Colonic mucosa (tissue), 4 donors: Measurements from ENCODE around the gene IQCC. TPM values are rescaled to one million over a fixed set of nuclear protein-coding genes. Genes with fewer than 3 reads are reported as not detected.

Experiments
- DNase-seq: peaks from one replicate; pipeline ENCODE4 v3.0.0-alpha.2; 2020
- H3K27ac ChIP-seq: fragments of 200-600 bp; one replicate; pipeline ENCODE4 v1.8.0; 2021
- H3K27me3 ChIP-seq: fragments of 200-600 bp; one replicate; pipeline ENCODE4 v1.8.0; 2021
- H3K36me3 ChIP-seq: fragments of 200-600 bp; one replicate; pipeline ENCODE4 v1.8.0; 2021
- H3K4me1 ChIP-seq: fragments of 200-600 bp; one replicate; pipeline ENCODE4 v1.8.0; 2021; ENCODE audit warnings: mild to moderate bottlenecking
- H3K4me3 ChIP-seq: fragments of 200-600 bp; one replicate; pipeline ENCODE4 v1.8.0; 2021
- H3K9ac ChIP-seq, 2 donors: one replicate each; pipeline ENCODE4 v1.7.0; 2013; ENCODE audit warnings: control low read depth in 2 of 2, low read depth in 2 of 2, low read length in 2 of 2
- H3K9me3 ChIP-seq: fragments of 200-600 bp; one replicate; pipeline ENCODE4 v1.8.0; 2021
- CTCF ChIP-seq: fragments of 200-600 bp; IDR thresholded peaks from one replicate; pipeline ENCODE4 v1.8.0; 2022; ENCODE audit warnings: antibody characterized with exemption, mild to moderate bottlenecking
- intact Hi-C: fragments of 100-400 bp; cut with DNase I; formaldehyde crosslinking; loops from one replicate; pipeline ENCODE4 v1.14.1; 2022
- total RNA-seq, 2 donors: library from RNA; stranded (reverse); fragmentation: NEBNext Ultra II Directional in 1 of 2; extraction: Animal tissue kit (Norgen Biotek cat#: 25700) in 1 of 2; gene quantifications; one replicate each; pipeline ENCODE4 v1.2.1, GENCODE V29; 2021
- donor health status: healthy.
- donor health status: DM: no; HTN: no; CAD: no.
- donor health status: DM: no; HTN: no; CAD: no.

Gene IQCC
- total RNA-seq, 2 donors from 2014 or later = 1.8 to 4.3 TPM

DNA sequence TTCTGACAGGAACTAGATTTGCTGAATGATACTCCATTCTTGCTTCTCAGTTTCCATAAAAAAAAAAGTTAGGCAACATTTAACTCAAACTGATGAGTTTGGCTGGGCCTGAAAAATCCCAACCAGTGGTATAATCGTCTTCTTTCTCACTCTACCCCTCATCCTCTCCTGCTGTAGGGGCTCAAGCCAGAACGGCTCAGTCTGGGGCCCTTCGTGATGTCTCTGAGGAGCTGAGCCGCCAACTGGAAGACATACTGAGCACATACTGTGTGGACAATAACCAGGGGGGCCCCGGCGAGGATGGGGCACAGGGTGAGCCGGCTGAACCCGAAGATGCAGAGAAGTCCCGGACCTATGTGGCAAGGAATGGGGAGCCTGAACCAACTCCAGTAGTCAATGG is 24.4 kb upstream of the IQCC start:
- Histone ChIP-seq H3K27ac (peak overlapping the region; percentile 88), H3K27me3 (no peaks in the 10 kb centered on the region), H3K9me3 (no peaks in the 10 kb centered on the region), H3K9ac (peak overlapping the region; percentile 72 to 89), H3K4me1 (peaks cover 6% of the 10 kb centered on the region), H3K4me3 (peak overlapping the region; percentile 63), H3K36me3 (peaks cover 8% of the 10 kb centered on the region)
- intact Hi-C loops = no loop called here
- no peak for TF ChIP-seq CTCF
- DNase-seq = no peak

DNA sequence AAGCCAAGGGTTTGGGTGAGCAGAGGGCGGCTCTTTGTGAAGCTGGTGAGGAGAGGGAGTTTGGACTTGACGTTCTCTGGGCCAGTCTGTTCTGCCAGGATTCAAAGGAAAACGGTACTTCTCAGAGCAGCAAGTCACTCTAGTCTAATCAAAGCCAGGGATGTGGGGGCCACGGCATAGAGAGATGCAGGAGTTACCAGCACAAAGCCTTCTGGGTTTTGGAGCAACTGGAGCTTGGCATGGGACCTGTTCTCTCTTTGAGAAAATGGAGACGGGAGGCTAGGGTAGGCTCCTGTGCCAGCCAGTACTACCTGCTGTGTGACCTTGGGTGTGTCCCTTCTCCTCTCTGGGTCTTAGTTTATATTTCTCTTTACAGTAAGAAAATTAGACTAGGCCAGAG is 23.9 kb upstream of the IQCC start:
- no peak overlapping the region for H3K27ac ChIP-seq
- no peak for DNase-seq
- H3K4me1 ChIP-seq = peaks cover 6% of the 10 kb centered on the region
- intact Hi-C loops = no loop called here
- no peaks in the 10 kb centered on the region for H3K9me3 ChIP-seq
- H3K27me3 ChIP-seq = no peaks in the 10 kb centered on the region
- no peak overlapping the region for H3K4me3 ChIP-seq
- TF ChIP-seq CTCF = no peak
- H3K9ac ChIP-seq = peak overlapping the region in 1 of 2 donors; percentile 89
- peaks cover 12% of the 10 kb centered on the region for H3K36me3 ChIP-seq

- Histone ChIP-seq H3K36me3 (peaks cover 14% of the 10 kb centered on the region), H3K9ac (no peak overlapping the region), H3K9me3 (no peaks in the 10 kb centered on the region), H3K4me3 (no peak overlapping the region), H3K27ac (no peak overlapping the region), H3K4me1 (peaks cover 6% of the 10 kb centered on the region), H3K27me3 (no peaks in the 10 kb centered on the region)
- intact Hi-C loops = no loop called here
- DNase-seq = no peak
- TF ChIP-seq CTCF = no peak
Measured at GRCh38 chr1:32182060-32182459, 23.4 kb upstream of the IQCC start.

DNA sequence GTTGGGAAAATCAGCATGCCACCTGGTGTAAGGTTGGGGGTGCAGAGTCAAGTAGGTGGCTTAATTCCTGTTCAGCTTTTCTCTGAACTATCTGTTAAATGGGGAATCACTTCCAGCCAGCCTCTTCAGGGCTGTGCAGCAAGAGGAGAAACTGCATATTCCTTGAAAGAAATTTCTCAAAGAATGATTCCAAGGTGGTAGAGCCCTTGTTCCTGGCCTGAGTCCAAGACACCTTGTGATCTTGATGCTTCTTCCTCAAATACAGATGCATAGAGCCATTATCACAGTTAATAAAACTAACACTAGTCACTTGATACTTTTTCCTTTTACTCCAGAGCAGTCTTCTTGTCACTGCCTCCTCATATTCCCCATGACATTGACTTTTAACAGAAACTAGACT is 20.8 kb upstream of the IQCC start:
- Histone ChIP-seq H3K36me3 (peaks cover 33% of the 10 kb centered on the region), H3K4me3 (no peak overlapping the region), H3K9ac (no peak overlapping the region), H3K9me3 (no peaks in the 10 kb centered on the region), H3K27ac (no peak overlapping the region), H3K4me1 (peaks cover 6% of the 10 kb centered on the region), H3K27me3 (no peaks in the 10 kb centered on the region)
- intact Hi-C loops = no loop called here
- DNase-seq = no peak
- TF ChIP-seq CTCF = no peak

- intact Hi-C loops = no loop called here
- Histone ChIP-seq H3K36me3 (peaks cover 47% of the 10 kb centered on the region), H3K9ac (no peak overlapping the region), H3K27me3 (no peaks in the 10 kb centered on the region), H3K9me3 (no peaks in the 10 kb centered on the region), H3K27ac (no peak overlapping the region), H3K4me3 (no peak overlapping the region), H3K4me1 (peaks cover 6% of the 10 kb centered on the region)
- no peak for DNase-seq
- TF ChIP-seq CTCF = no peak
Measured at GRCh38 chr1:32186077-32186476, 19.4 kb upstream of the IQCC start.

GRCh38 chr1:32186491-32186890 is 19.0 kb upstream of the IQCC start:
- intact Hi-C loops = no loop called here
- no peak for TF ChIP-seq CTCF
- DNase-seq = no peak
- Histone ChIP-seq H3K27ac (no peak overlapping the region), H3K9ac (no peak overlapping the region), H3K27me3 (no peaks in the 10 kb centered on the region), H3K36me3 (peaks cover 51% of the 10 kb centered on the region), H3K4me1 (peaks cover 6% of the 10 kb centered on the region), H3K9me3 (no peaks in the 10 kb centered on the region), H3K4me3 (no peak overlapping the region)
